GM12872 (cell line): ENCODE results near the gene NR3C1.

ENCODE experiments used
- CTCF ChIP-seq: IDR thresholded peaks from 3 replicates; pipeline ENCODE4 v1.5.1; 2011; ENCODE audit warnings: low read depth, mild to moderate bottlenecking, low read length, moderate library complexity; ENCODE audit not compliant: insufficient read depth

The NR3C1 gene

DNA sequence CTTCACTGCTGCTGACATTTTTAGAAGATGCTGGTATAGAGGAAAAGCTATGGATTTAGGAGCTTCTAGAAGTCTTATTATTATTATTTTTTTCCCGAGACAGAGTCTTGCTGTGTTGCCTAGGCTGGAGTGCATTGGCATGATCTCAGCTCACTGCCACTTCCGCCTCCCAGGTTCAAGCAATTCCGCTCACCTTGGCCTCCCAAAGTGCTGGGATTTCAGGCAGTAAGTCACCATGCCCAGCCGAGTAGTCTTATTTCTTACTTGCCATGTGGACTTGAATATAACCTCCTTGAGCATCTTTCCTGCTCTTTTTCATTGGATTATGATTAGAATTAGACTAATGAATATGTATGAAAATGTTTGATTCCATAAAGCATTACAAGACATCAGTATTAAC lies 119.5 kb downstream of the NR3C1 start:
- TF ChIP-seq CTCF, result no peak

DNA sequence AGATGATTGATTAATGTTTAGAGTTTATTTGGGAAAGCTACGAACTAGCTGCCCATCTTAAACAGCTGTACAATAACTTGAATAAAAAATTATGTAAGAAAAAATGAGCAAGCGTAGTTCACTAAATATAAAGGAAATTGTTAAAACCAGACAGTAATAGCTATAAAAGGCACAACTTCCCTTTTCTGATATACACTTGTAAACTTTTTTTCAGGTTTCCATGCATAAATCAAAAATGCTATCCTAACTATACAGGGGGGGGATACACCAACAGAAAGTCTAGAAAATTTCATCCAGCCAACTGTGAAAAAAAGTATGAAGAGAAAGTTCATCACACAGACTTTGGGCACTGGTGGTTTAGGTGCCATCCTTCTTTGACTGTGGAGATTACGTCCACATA lies 122.3 kb downstream of the NR3C1 start:
- TF ChIP-seq CTCF, result no peak

DNA sequence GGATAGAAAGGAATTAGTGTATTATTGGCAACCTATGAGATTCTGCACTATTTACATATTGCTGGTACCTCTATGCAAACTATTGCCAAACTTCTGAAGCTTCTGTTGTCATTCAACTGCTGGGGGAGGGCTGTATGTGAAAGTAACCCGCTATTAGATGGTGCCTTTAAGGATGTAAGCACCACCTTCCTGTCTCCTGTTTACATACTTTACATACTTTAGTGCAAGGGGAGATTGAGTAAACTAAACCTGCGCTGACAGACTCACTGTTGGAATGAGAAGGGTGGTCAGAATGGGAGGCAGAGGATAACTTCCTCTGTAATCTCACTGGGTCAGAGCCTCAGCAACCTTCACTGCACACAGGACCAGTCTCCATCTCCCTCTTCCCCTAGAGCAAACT lies 123.8 kb downstream of the NR3C1 start:
- no peak for TF ChIP-seq CTCF

DNA sequence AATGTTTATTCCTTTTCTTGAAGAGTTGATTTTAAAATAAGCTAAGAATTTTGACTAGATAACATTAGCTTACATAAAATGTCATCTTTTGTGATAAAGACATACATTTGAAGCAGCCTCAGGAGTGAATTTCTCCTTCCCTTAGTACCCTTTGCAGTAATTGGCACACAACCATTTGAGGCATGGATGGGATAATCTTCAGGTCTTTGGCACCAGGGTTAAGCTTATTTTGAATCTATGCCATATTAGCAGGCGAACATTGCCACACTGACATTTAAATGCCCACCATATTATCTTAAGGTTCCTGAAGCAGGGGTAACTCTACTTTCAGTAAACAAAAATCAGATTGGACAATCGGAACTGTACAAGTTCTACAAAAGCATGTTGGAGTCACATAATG lies 126.0 kb downstream of the NR3C1 start:
- TF ChIP-seq CTCF, result no peak

GRCh38 chr5:143275512-143276363 lies 127.7 kb downstream of the NR3C1 start:
- no peak for TF ChIP-seq CTCF

- no peak for TF ChIP-seq CTCF
Measured at GRCh38 chr5:143274952-143275351, 128.5 kb downstream of the NR3C1 start.

- no peak for TF ChIP-seq CTCF
Measured at GRCh38 chr5:143271431-143271830, 132.1 kb downstream of the NR3C1 start.
